HEK293 (cell line): ENCODE measurements around the gene LRRC7.

ENCODE experiments used
- CTCF ChIA-PET: fragments of 350-600 bp; formaldehyde crosslinking; extraction: SDS; loops from one replicate; lab custom pipeline; 2021; ENCODE audit warnings: antibody characterized with exemption; lab: Yijun Ruan, JAX
- POLR2A ChIA-PET: fragments of 300-600 bp; formaldehyde crosslinking; extraction: SDS; loops from one replicate; lab custom pipeline; 2020; ENCODE audit warnings: antibody characterized with exemption, inconsistent platforms; lab: Yijun Ruan, JAX
- H3K27ac ChIP-seq: fragments of 200-500 bp; sonication (Bioruptor generic); 2 replicates; pipeline ENCODE4 v1.5.1; 2014; ENCODE audit warnings: low read depth, low read length, control low read depth, inconsistent platforms; ENCODE audit errors: extremely low read depth
- H3K36me3 ChIP-seq, 2 experiments: fragments of 200-500 bp in 1 of 2; sonication (Bioruptor generic) in 1 of 2; 1 replicate in 1 of 2; 2 replicates in 1 of 2; pipeline ENCODE4 v1.5.1; 2014 to 2017; ENCODE audit warnings: inconsistent platforms in 2 of 2, low read length in 2 of 2; ENCODE audit not compliant: control insufficient read depth in 2 of 2, insufficient read depth in 1 of 2
- H3K4me1 ChIP-seq: fragments of 200-500 bp; sonication (Bioruptor generic); 2 replicates; pipeline ENCODE4 v1.5.1; 2014; ENCODE audit warnings: mild to moderate bottlenecking, low read length, inconsistent platforms; ENCODE audit not compliant: control insufficient read depth, insufficient read depth
- H3K4me3 ChIP-seq: 2 replicates; pipeline ENCODE4 v1.5.1; 2011; ENCODE audit warnings: low read depth, mild to moderate bottlenecking, control low read depth, low read length, moderate library complexity
- H3K9me3 ChIP-seq: fragments of 200-500 bp; sonication (Bioruptor generic); 2 replicates; pipeline ENCODE4 v1.5.1; 2014; ENCODE audit warnings: low read depth, low read length, inconsistent platforms; ENCODE audit not compliant: control insufficient read depth, insufficient read depth
- IKZF3 ChIP-seq: fragments of 450-650 bp; IDR thresholded peaks from 2 replicates; pipeline ENCODE4 v1.5.0; 2018; ENCODE audit warnings: missing biosample characterization, mild to moderate bottlenecking, missing genetic modification characterization, moderate library complexity
- PATZ1 ChIP-seq: fragments of 450-650 bp; formaldehyde crosslinking; IDR thresholded peaks from 2 replicates; pipeline ENCODE4 v1.5.1; 2016; ENCODE audit warnings: missing biosample characterization, missing genetic modification characterization
- PBX3 ChIP-seq: sonication (generic); formaldehyde crosslinking; IDR thresholded peaks from 2 replicates; pipeline ENCODE4 v1.8.1; 2022; ENCODE audit warnings: mild to moderate bottlenecking, moderate library complexity, missing genetic modification reagents
- TRIM28 ChIP-seq: IDR thresholded peaks from 2 replicates; pipeline ENCODE4 v1.6.1; 2011; ENCODE audit warnings: low read length, control low read depth, borderline replicate concordance
- YY2 ChIP-seq: fragments of 450-650 bp; formaldehyde crosslinking; IDR thresholded peaks from 2 replicates; pipeline ENCODE4 v1.5.1; 2016; ENCODE audit warnings: missing biosample characterization, missing genetic modification characterization
- ZFP37 ChIP-seq: fragments of 450-650 bp; formaldehyde crosslinking; IDR thresholded peaks from 2 replicates; pipeline ENCODE4 v1.5.1; 2016; ENCODE audit warnings: missing biosample characterization, missing genetic modification characterization
- ZNF112 ChIP-seq: fragments of 450-650 bp; formaldehyde crosslinking; IDR thresholded peaks from 2 replicates; pipeline ENCODE4 v1.5.0; 2017; ENCODE audit warnings: missing biosample characterization, missing genetic modification characterization
- ZNF121 ChIP-seq: fragments of 450-650 bp; formaldehyde crosslinking; IDR thresholded peaks from 2 replicates; pipeline ENCODE4 v1.5.1; 2016; ENCODE audit warnings: missing biosample characterization, missing genetic modification characterization
- ZNF140 ChIP-seq: fragments of 450-650 bp; formaldehyde crosslinking; IDR thresholded peaks from 2 replicates; pipeline ENCODE4 v1.5.1; 2016; ENCODE audit warnings: missing biosample characterization, missing genetic modification characterization
- ZNF155 ChIP-seq: fragments of 450-650 bp; formaldehyde crosslinking; IDR thresholded peaks from 2 replicates; pipeline ENCODE4 v1.5.1; 2016; ENCODE audit warnings: missing biosample characterization, missing genetic modification characterization
- ZNF18 ChIP-seq: fragments of 450-650 bp; formaldehyde crosslinking; IDR thresholded peaks from 2 replicates; pipeline ENCODE4 v1.5.1; 2016; ENCODE audit warnings: missing biosample characterization, missing genetic modification characterization
- ZNF23 ChIP-seq: fragments of 450-650 bp; formaldehyde crosslinking; IDR thresholded peaks from 2 replicates; pipeline ENCODE4 v1.5.1; 2016; ENCODE audit warnings: missing biosample characterization, missing genetic modification characterization, borderline replicate concordance
- ZNF248 ChIP-seq: fragments of 450-650 bp; formaldehyde crosslinking; IDR thresholded peaks from 2 replicates; pipeline ENCODE4 v1.5.1; 2017; ENCODE audit warnings: missing biosample characterization, missing genetic modification characterization
- ZNF302 ChIP-seq: fragments of 450-650 bp; formaldehyde crosslinking; IDR thresholded peaks from 2 replicates; pipeline ENCODE4 v1.5.1; 2016; ENCODE audit warnings: missing biosample characterization, missing genetic modification characterization, low read depth
- ZNF311 ChIP-seq: fragments of 450-650 bp; formaldehyde crosslinking; IDR thresholded peaks from 2 replicates; pipeline ENCODE4 v1.5.1; 2017; ENCODE audit warnings: missing biosample characterization, missing genetic modification characterization, borderline replicate concordance
- ZNF416 ChIP-seq: fragments of 450-650 bp; formaldehyde crosslinking; IDR thresholded peaks from 2 replicates; pipeline ENCODE4 v1.5.1; 2016; ENCODE audit warnings: missing biosample characterization, missing genetic modification characterization
- ZNF501 ChIP-seq: fragments of 450-650 bp; formaldehyde crosslinking; IDR thresholded peaks from 2 replicates; pipeline ENCODE4 v1.5.1; 2016; ENCODE audit warnings: missing biosample characterization, missing genetic modification characterization
- ZNF548 ChIP-seq: fragments of 450-650 bp; formaldehyde crosslinking; IDR thresholded peaks from 2 replicates; pipeline ENCODE4 v1.5.1; 2016; ENCODE audit warnings: missing biosample characterization, missing genetic modification characterization
- ZNF560 ChIP-seq: fragments of 450-650 bp; formaldehyde crosslinking; IDR thresholded peaks from 2 replicates; pipeline ENCODE4 v1.5.1; 2017; ENCODE audit warnings: missing biosample characterization, missing genetic modification characterization, borderline replicate concordance
- ZNF626 ChIP-seq: fragments of 450-650 bp; sonication (Bioruptor Pico); formaldehyde crosslinking; IDR thresholded peaks from 2 replicates; pipeline ENCODE4 v1.5.1; 2018; ENCODE audit warnings: missing biosample characterization, missing genetic modification characterization, inconsistent platforms
- ZNF629 ChIP-seq: fragments of 450-650 bp; formaldehyde crosslinking; IDR thresholded peaks from 2 replicates; pipeline ENCODE4 v1.5.1; 2017; ENCODE audit warnings: missing biosample characterization, missing genetic modification characterization
- ZNF645 ChIP-seq: fragments of 450-650 bp; formaldehyde crosslinking; IDR thresholded peaks from 2 replicates; pipeline ENCODE4; 2016; ENCODE audit warnings: missing biosample characterization, missing genetic modification characterization
- ZNF791 ChIP-seq: fragments of 450-650 bp; formaldehyde crosslinking; IDR thresholded peaks from 2 replicates; pipeline ENCODE4 v1.5.1; 2016; ENCODE audit warnings: missing biosample characterization, missing genetic modification characterization
- ZNF830 ChIP-seq: fragments of 450-650 bp; IDR thresholded peaks from 2 replicates; pipeline ENCODE4 v1.5.0; 2018; ENCODE audit warnings: missing biosample characterization, missing genetic modification characterization, low read depth, mild to moderate bottlenecking, moderate library complexity
- ZNF837 ChIP-seq: fragments of 450-650 bp; formaldehyde crosslinking; IDR thresholded peaks from 2 replicates; pipeline ENCODE4 v1.5.1; 2016; ENCODE audit warnings: missing biosample characterization, missing genetic modification characterization
- ZSCAN5A ChIP-seq: fragments of 450-650 bp; formaldehyde crosslinking; IDR thresholded peaks from 2 replicates; pipeline ENCODE4 v1.5.1; 2016; ENCODE audit warnings: missing biosample characterization, missing genetic modification characterization

LRRC7 gene

GRCh38 chr1:69787151-69787550 is 219.4 kb downstream of the LRRC7 start:
- Histone ChIP-seq H3K4me1 (no peaks in the 10 kb centered on the region), H3K27ac (no peak overlapping the region)
- no peak for TF ChIP-seq ZNF248 (tag by site-specific recombination)
- TF ChIP-seq ZSCAN5A (tag by site-specific recombination) = no peak
- no peak for TF ChIP-seq ZNF416 (tag by site-specific recombination)
- TF ChIP-seq ZNF837 (tag by site-specific recombination) = no peak
- no peak for TF ChIP-seq ZNF155 (tag by site-specific recombination)
- TF ChIP-seq, all 188 proteins: peak for 0
- ChIA-PET CTCF (no interaction called here), POLR2A (no interaction called here)
- Histone ChIP-seq H3K4me3 (no peak overlapping the region), H3K9me3 (no peaks in the 10 kb centered on the region), H3K36me3 (no peaks in the 10 kb centered on the region)

GRCh38 chr1:69791311-69791710 is 223.6 kb downstream of the LRRC7 start:
- Histone ChIP-seq H3K4me3 (no peak overlapping the region), H3K27ac (no peak overlapping the region), H3K4me1 (no peaks in the 10 kb centered on the region), H3K36me3 (no peaks in the 10 kb centered on the region), H3K9me3 (no peaks in the 10 kb centered on the region)
- ChIA-PET POLR2A (no interaction called here), CTCF (interaction anchor here (0.6 to 1.1 kb wide), 2 partner anchors 485 to 1128 kb away, joined by 3 read pairs; no protein-coding TSS in a partner anchor)
- no peak for TF ChIP-seq PATZ1 (tag by site-specific recombination)

GRCh38 chr1:69794831-69795230 is 227.1 kb downstream of the LRRC7 start:
- no peaks in the 10 kb centered on the region for H3K36me3 ChIP-seq
- no peak overlapping the region for H3K27ac ChIP-seq
- TF ChIP-seq IKZF3 (tag by site-specific recombination) (no peak), TRIM28 (no peak), ZNF18 (tag by site-specific recombination) (no peak), ZNF560 (no peak), ZNF140 (tag by site-specific recombination) (no peak), ZNF548 (tag by site-specific recombination) (no peak), ZNF645 (tag by site-specific recombination) (no peak), ZNF626 (tag by site-specific recombination) (no peak), ZNF830 (tag by site-specific recombination) (no peak), ZNF112 (no peak), ZNF629 (no peak), ZNF791 (tag by site-specific recombination) (no peak), PBX3 (CRISPR knock-in tag) (no peak), ZFP37 (tag by site-specific recombination) (no peak), YY2 (tag by site-specific recombination) (no peak), ZNF311 (tag by site-specific recombination) (no peak), ZNF501 (tag by site-specific recombination) (no peak), ZNF121 (tag by site-specific recombination) (no peak), ZNF302 (no peak), ZNF23 (tag by site-specific recombination) (no peak)
- TF ChIP-seq, all 188 proteins: peak for 0
- POLR2A ChIA-PET = no interaction called here
- Histone ChIP-seq H3K4me1 (no peaks in the 10 kb centered on the region), H3K4me3 (no peak overlapping the region), H3K9me3 (no peaks in the 10 kb centered on the region)
- CTCF ChIA-PET = no interaction called here
